ENCODE measurements around the gene SPOCK1.

DNA sequence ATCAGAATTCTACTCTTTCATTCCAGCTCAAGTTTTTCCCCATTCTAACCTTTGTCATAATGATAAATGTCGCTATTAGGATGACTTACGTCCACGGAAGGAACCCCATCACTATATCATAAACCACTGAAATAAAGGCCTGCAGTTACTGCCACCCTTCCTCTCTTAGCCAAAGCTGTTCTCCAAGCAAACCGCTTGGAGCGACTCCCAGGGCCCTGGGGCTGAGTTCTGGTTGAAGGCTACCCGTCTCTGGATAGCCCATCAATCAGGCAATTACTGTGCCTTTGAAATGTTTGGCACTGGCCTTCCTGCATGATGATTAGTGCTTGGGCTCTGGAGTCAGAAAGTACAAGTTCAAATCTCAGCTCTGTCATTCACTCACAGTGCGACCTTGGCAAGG is 386.0 kb downstream of the SPOCK1 start:
- no peak for TF ChIP-seq POLR2AphosphoS2 (conservative IDR thresholded peaks at IDR 0.05; ENCODE audit: low read length)
- TF ChIP-seq, protein P1, sequence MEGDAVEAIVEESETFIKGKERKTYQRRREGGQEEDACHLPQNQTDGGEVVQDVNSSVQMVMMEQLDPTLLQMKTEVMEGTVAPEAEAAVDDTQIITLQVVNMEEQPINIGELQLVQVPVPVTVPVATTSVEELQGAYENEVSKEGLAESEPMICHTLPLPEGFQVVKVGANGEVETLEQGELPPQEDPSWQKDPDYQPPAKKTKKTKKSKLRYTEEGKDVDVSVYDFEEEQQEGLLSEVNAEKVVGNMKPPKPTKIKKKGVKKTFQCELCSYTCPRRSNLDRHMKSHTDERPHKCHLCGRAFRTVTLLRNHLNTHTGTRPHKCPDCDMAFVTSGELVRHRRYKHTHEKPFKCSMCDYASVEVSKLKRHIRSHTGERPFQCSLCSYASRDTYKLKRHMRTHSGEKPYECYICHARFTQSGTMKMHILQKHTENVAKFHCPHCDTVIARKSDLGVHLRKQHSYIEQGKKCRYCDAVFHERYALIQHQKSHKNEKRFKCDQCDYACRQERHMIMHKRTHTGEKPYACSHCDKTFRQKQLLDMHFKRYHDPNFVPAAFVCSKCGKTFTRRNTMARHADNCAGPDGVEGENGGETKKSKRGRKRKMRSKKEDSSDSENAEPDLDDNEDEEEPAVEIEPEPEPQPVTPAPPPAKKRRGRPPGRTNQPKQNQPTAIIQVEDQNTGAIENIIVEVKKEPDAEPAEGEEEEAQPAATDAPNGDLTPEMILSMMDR (IDR thresholded peaks at IDR 0.05), result no peak
- TF ChIP-seq EP300 (IDR thresholded peaks at IDR 0.05), result no peak
- TF ChIP-seq, protein P2, sequence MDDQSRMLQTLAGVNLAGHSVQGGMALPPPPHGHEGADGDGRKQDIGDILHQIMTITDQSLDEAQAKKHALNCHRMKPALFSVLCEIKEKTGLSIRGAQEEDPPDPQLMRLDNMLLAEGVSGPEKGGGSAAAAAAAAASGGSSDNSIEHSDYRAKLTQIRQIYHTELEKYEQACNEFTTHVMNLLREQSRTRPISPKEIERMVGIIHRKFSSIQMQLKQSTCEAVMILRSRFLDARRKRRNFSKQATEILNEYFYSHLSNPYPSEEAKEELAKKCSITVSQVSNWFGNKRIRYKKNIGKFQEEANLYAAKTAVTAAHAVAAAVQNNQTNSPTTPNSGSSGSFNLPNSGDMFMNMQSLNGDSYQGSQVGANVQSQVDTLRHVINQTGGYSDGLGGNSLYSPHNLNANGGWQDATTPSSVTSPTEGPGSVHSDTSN (IDR thresholded peaks at IDR 0.05), result no peak
- TF ChIP-seq, protein P3, sequence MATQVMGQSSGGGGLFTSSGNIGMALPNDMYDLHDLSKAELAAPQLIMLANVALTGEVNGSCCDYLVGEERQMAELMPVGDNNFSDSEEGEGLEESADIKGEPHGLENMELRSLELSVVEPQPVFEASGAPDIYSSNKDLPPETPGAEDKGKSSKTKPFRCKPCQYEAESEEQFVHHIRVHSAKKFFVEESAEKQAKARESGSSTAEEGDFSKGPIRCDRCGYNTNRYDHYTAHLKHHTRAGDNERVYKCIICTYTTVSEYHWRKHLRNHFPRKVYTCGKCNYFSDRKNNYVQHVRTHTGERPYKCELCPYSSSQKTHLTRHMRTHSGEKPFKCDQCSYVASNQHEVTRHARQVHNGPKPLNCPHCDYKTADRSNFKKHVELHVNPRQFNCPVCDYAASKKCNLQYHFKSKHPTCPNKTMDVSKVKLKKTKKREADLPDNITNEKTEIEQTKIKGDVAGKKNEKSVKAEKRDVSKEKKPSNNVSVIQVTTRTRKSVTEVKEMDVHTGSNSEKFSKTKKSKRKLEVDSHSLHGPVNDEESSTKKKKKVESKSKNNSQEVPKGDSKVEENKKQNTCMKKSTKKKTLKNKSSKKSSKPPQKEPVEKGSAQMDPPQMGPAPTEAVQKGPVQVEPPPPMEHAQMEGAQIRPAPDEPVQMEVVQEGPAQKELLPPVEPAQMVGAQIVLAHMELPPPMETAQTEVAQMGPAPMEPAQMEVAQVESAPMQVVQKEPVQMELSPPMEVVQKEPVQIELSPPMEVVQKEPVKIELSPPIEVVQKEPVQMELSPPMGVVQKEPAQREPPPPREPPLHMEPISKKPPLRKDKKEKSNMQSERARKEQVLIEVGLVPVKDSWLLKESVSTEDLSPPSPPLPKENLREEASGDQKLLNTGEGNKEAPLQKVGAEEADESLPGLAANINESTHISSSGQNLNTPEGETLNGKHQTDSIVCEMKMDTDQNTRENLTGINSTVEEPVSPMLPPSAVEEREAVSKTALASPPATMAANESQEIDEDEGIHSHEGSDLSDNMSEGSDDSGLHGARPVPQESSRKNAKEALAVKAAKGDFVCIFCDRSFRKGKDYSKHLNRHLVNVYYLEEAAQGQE (IDR thresholded peaks at IDR 0.05), result no peak
- TF ChIP-seq POLR2A (IDR thresholded peaks at IDR 0.05; ENCODE audit: low read length), result no peak
- TF ChIP-seq NR3C1 (IDR thresholded peaks at IDR 0.05), result no peak
- no peak for TF ChIP-seq TFCP2L1 (CRISPR knock-in tag; IDR thresholded peaks at IDR 0.05)
- TF ChIP-seq GATA3 (IDR thresholded peaks at IDR 0.05; ENCODE audit: borderline replicate concordance), result no peak
- TF ChIP-seq RNF2 (IDR thresholded peaks at IDR 0.05; ENCODE audit: borderline replicate concordance, low read depth), result no peak
- TF ChIP-seq RFX5 (IDR thresholded peaks at IDR 0.05), result no peak
